OCI-LY3 (cell line): ENCODE results near the gene RELN.

ENCODE experiments used
- H2AFZ ChIP-seq: fragments of 200-600, 300-600 bp; shearing (Covaris generic); 2 replicates; pipeline ENCODE4 v1.6.0; 2014; ENCODE audit warnings: antibody characterized with exemption, low read depth, low read length
- H3K27ac ChIP-seq: fragments of 200-600, 300-600 bp; sonication (generic); 2 replicates; pipeline ENCODE4 v1.5.1; 2014; ENCODE audit warnings: mild to moderate bottlenecking, low read length, moderate library complexity, mixed read lengths
- H3K27me3 ChIP-seq: fragments of 200-600, 300-600 bp; sonication (generic); 2 replicates; pipeline ENCODE4 v1.6.1; 2014; ENCODE audit warnings: low read depth, low read length, mixed read lengths
- H3K36me3 ChIP-seq: fragments of 200-600, 300-600 bp; sonication (generic); replicated peaks from 2 replicates; pipeline ENCODE3; 2014; ENCODE audit warnings: low read depth, low read length, mixed read lengths
- H3K4me1 ChIP-seq: fragments of 300-600, 200-600 bp; sonication (generic); 2 replicates; pipeline ENCODE4 v1.6.1; 2014; ENCODE audit warnings: low read length, mixed read lengths
- H3K4me2 ChIP-seq: fragments of 200-600, 300-600 bp; sonication (generic); 2 replicates; pipeline ENCODE4 v1.6.1; 2014; ENCODE audit warnings: low read length, mixed read lengths
- H3K4me3 ChIP-seq: fragments of 300-600, 200-600 bp; sonication (generic); 2 replicates; pipeline ENCODE4 v1.5.1; 2014; ENCODE audit warnings: antibody characterized with exemption, mild to moderate bottlenecking, low read length, moderate library complexity
- H3K79me2 ChIP-seq: fragments of 300-600, 200-600 bp; shearing (Covaris generic); 2 replicates; pipeline ENCODE4 v1.6.1; 2014; ENCODE audit warnings: mild to moderate bottlenecking, low read length, mixed read lengths
- H3K9ac ChIP-seq: fragments of 300-600, 200-600 bp; shearing (Covaris generic); 2 replicates; pipeline ENCODE4 v1.6.0; 2014; ENCODE audit warnings: mild to moderate bottlenecking, low read length, moderate library complexity
- H3K9me3 ChIP-seq: fragments of 200-600, 300-600 bp; shearing (Covaris generic); 2 replicates; pipeline ENCODE4 v1.6.1; 2014; ENCODE audit warnings: low read length, mixed read lengths; ENCODE audit not compliant: insufficient read depth
- H4K20me1 ChIP-seq: fragments of 200-600, 300-600 bp; sonication (generic); 2 replicates; pipeline ENCODE4 v1.6.1; 2016; ENCODE audit warnings: low read length, mixed read lengths; ENCODE audit not compliant: insufficient read depth
- EZH2phosphoT487 ChIP-seq: fragments of 200-600 bp; shearing (Covaris generic); IDR thresholded peaks from 2 replicates; pipeline ENCODE4 v1.6.1; 2018; ENCODE audit warnings: antibody characterized with exemption, mixed run types, low read depth
- TF ChIP-seq, protein P1 (sequence below): fragments of 200-600, 300-600 bp; sonication (generic); IDR thresholded peaks from 2 replicates; pipeline ENCODE4 v1.5.1; 2014; ENCODE audit warnings: antibody characterized with exemption, low read length, low read depth

The RELN gene

DNA sequence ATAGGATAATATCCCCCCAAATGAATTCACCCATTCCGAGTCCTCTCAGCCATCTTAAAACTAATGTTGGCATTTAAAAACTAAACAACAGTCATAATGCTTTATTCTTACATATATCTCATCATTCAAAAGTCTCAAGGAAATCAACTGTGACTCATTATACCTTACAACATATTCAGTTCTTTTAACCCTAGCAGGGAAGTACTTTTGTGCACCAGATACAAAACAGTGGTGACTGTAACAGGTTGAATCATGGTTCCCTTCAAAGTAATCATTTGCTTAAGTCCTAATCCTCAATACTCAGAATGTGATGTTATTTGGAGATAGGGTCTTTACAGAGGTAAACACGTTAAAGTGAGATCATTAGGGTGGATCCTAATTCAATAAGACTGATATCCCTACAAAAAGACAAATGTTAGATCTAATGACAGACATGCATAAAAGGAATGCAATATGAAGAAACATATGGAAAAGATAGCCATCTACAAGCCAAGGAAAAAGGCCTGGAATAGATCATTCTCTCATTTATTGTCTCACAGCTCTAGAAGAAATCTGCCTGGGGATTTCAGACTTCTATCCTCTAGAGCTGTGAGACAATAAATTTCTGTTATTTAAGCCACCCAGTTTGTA lies 42.3 kb downstream of the RELN start:
- Histone ChIP-seq H3K27ac (no peak overlapping the region), H3K4me3 (no peak overlapping the region), H4K20me1 (no peaks in the 10 kb centered on the region), H2AFZ (no peak overlapping the region), H3K4me1 (no peaks in the 10 kb centered on the region), H3K79me2 (no peaks in the 10 kb centered on the region), H3K9ac (no peak overlapping the region), H3K36me3 (no peaks in the 10 kb centered on the region), H3K9me3 (no peaks in the 10 kb centered on the region), H3K4me2 (no peak overlapping the region), H3K27me3 (no peaks in the 10 kb centered on the region)
- no peak for TF ChIP-seq EZH2phosphoT487
- TF ChIP-seq, protein P1, sequence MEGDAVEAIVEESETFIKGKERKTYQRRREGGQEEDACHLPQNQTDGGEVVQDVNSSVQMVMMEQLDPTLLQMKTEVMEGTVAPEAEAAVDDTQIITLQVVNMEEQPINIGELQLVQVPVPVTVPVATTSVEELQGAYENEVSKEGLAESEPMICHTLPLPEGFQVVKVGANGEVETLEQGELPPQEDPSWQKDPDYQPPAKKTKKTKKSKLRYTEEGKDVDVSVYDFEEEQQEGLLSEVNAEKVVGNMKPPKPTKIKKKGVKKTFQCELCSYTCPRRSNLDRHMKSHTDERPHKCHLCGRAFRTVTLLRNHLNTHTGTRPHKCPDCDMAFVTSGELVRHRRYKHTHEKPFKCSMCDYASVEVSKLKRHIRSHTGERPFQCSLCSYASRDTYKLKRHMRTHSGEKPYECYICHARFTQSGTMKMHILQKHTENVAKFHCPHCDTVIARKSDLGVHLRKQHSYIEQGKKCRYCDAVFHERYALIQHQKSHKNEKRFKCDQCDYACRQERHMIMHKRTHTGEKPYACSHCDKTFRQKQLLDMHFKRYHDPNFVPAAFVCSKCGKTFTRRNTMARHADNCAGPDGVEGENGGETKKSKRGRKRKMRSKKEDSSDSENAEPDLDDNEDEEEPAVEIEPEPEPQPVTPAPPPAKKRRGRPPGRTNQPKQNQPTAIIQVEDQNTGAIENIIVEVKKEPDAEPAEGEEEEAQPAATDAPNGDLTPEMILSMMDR: no peak

DNA sequence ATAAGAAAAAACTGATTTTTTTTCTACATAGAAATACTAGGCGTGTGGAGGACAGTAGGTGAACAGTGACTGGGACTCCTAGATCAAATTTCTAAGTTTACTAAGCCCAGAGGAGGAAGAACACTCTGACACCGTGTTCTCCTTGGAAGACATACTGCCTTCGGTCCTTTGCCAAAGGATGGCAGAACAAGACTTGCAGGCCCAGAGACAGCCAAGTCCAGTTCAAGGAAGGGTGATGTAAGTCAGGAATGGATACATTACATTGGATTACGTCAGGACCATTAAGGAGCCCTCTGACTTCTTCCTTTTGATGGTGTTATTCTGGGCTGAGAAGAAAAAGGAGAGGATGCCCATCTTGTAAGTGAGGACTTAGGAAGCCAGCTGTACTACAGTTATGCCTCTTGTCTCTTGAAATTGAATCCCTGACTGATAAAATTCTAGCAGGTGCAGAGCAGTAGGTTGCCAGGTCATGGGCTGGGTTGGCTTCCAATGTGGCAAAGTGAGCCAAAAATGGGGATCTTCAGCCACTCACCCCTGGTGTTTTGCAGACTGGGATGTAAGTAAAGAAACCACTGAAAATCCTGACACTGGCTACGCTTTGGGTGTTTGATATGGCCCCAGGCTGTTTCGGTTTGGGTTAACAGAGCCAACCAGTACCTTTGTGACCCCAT lies 45.1 kb downstream of the RELN start:
- Histone ChIP-seq H3K36me3 (no peaks in the 10 kb centered on the region), H3K79me2 (no peaks in the 10 kb centered on the region), H3K4me1 (no peaks in the 10 kb centered on the region), H3K4me2 (no peak overlapping the region), H4K20me1 (no peaks in the 10 kb centered on the region), H3K4me3 (no peak overlapping the region), H3K27ac (no peak overlapping the region), H3K9ac (no peak overlapping the region), H3K27me3 (no peaks in the 10 kb centered on the region), H2AFZ (no peak overlapping the region), H3K9me3 (no peaks in the 10 kb centered on the region)
- TF ChIP-seq EZH2phosphoT487: no peak
- TF ChIP-seq, protein P1: no peak

- Histone ChIP-seq H3K27ac (no peak overlapping the region), H3K79me2 (no peaks in the 10 kb centered on the region), H3K4me1 (no peaks in the 10 kb centered on the region), H3K9ac (no peak overlapping the region), H3K4me2 (no peak overlapping the region), H2AFZ (no peak overlapping the region), H4K20me1 (no peaks in the 10 kb centered on the region), H3K27me3 (no peaks in the 10 kb centered on the region), H3K36me3 (no peaks in the 10 kb centered on the region), H3K4me3 (no peak overlapping the region), H3K9me3 (no peaks in the 10 kb centered on the region)
- TF ChIP-seq, protein P1: no peak
- no peak for TF ChIP-seq EZH2phosphoT487
Measured at GRCh38 chr7:103941976-103942375, 47.5 kb downstream of the RELN start.

DNA sequence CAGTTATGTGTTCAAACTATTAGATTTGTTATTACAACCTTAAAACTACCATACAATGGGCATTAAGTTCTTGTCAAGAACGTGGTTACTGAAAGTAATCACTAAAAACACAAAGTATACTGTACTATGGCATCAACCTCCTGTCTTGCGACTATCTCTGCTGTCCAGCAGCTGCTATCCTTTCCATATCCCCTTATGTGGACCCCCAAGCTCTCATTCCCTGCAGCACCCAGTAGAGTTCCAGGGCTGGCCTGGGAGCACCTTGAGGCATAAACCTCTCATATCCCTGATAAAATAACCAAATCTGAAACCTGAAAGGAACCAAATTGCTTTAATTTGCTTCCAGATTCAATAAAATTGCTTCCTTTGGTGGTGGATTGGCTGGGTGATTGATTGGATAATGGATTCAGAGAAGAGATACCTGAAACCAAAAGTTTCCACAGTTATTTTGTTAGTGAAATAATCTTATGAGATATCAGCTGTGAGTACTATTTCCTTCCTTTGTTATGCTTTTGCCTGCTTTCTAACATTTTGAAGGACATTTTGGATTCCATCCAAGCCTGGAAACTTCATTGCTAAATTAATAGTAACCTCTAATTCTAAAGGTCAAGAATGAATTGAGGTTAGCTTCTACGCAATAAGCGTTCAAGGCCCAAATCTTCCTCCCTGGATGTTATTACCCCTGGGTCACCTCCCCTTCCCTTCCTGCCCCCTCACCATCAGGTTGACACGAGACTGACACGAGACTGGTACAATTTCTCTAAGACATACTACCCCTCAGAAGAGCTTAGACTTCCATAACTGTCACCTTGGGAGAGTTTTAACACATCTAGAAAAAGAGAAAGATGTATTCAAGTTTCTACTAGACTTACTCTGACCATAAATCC lies 48.8 kb downstream of the RELN start:
- H3K36me3 ChIP-seq: no peaks in the 10 kb centered on the region
- no peaks in the 10 kb centered on the region for H3K79me2 ChIP-seq
- no peak overlapping the region for H3K4me3 ChIP-seq
- no peak overlapping the region for H2AFZ ChIP-seq
- no peaks in the 10 kb centered on the region for H3K4me1 ChIP-seq
- TF ChIP-seq EZH2phosphoT487: no peak
- TF ChIP-seq, protein P1: no peak
- peaks cover 2% of the 10 kb centered on the region; the same call in 1 of the 2 replicates for H3K27me3 ChIP-seq
- no peaks in the 10 kb centered on the region for H3K9me3 ChIP-seq
- no peak overlapping the region for H3K27ac ChIP-seq
- H3K4me2 ChIP-seq: no peak overlapping the region
- no peak overlapping the region for H3K9ac ChIP-seq
- no peaks in the 10 kb centered on the region for H4K20me1 ChIP-seq
